ENCODE measurements around the gene PDE8B.

PDE8B gene

DNA sequence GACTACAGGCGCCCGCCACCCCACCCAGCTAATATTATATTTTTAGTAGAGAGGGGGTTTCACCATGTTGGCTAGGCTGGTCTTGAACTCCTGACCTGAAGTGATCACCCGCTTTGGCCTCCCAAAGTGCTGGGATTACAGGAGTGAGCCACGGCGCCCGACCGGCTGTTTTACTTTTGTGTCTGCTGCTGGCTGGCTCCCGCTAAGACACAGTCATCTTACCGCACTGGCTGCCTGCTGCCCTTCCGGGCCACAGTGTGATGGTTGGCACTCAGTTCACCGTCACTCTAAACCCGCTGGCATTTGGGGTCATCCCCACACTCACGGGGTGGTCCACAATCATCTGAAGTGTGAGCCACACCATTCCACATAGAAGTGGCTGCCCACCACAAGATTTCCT is 188.0 kb downstream of the PDE8B start:
- no peak for DNase-seq (ENCODE audit: low read depth)

DNA sequence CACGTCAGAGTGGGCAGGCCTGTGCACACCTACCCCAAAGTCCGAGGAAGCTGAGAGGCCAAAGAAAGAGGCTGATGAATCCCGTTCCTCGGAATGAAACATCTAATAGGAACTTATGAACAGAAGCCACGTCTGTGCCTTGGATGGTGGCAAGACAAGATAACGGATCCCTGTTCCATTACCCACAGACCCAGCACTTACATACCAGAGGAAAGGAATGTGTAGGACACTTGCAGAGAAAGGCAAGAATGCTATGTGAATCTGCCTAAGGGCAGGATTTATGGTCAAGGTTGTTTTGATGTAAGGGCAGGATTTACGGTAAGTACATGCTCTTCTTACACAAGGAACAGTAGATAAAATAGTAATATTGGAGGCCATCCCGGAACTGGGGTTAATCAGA is 188.4 kb downstream of the PDE8B start:
- no peak for DNase-seq (ENCODE audit: low read depth)

DNA sequence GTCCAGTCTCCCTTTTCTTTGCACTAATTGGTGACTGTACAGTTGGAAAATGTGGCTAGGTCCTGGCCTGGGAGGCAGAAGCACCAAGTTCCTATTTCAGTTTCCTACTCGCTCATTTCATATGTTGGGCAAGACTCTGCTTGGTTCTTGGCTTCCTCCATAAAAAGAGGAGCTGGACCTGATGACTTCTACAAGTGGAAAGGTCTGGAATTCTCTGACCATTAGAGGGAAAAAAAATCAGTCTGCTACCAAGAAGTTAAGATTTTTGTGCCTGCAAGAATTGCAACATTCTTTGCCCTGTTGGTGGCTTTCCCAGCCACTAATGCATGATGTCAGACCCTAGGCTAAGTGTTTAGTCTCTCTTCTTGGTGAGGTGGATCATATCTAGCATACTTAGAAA is 190.2 kb downstream of the PDE8B start:
- DNase-seq (ENCODE audit: low read depth), result no peak

DNA sequence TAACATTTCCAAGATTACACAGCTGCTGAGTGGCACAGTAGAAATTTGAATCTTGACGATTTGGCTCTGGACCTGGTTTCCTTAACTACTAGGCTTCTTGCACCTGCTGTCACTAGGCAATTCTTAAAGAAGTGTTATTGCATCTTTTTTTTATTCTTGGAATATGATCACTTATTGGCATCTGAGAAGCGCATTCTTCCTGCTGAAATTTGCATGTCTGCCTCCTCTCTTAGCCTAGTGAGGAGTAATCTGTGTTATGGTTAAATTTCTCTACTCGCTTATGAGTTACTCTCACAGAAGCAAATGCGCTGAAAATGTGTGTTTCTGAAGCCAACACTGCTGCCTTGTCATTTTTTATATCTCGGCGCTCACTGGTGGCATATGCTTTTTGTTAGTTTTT is 192.3 kb downstream of the PDE8B start:
- no peak for DNase-seq (ENCODE audit: low read depth)

DNA sequence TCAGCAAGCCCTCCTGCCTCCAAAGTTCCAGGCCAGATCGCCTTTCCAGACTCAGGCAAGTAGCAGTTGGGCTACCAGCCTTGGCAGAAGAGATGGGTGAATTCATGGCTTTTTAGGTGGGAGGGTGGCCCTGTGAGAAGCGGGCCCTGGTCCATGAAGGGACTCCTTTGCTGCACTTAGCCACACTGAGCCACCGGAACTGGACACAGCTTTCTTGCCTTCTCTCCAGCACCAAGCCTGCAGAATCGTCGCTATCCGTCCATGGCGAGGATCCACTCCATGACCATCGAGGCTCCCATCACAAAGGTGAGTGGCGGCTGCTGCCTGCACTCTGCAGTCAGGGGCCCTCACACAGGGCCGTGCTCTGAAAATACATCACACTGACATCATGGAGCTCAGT is 196.7 kb downstream of the PDE8B start:
- DNase-seq (ENCODE audit: low read depth), result no peak

DNA sequence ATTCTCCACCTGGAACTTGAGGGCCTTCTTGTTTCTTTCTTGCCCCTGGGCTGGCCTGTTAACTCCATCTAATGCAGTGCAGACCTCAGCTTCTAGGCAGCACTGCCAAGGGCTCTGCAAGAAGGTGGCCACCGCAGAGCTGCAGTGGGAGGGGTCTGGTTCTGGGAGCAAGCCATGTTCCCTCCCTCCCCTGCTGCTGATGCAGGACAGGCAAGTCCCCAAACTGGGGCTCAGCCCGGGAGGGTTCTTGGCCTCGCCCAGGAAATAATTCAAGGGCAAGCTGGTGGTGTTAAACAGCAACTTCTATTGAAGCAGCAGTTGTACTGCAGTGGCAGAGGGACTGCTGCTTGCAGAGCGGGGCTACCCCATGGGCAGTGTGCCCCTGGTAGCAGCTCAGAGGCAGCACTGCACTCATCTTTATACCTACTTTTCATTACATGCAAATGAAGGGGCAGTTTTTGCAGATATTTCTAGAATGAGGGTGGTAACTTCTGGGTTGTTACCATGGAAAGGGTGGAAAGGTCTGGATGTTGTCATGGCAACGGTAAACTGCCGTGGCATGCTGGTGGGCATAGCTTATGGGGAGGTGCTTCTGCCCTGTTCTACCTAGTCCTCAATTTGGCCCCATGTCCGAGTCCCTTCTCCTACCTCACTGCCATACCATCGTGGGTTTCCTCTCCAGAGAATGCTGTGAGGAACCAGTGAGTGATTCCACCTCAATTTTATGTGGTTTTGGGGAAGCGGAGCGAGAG is 199.6 kb downstream of the PDE8B start:
- no peak for DNase-seq (ENCODE audit: low read depth)

DNA sequence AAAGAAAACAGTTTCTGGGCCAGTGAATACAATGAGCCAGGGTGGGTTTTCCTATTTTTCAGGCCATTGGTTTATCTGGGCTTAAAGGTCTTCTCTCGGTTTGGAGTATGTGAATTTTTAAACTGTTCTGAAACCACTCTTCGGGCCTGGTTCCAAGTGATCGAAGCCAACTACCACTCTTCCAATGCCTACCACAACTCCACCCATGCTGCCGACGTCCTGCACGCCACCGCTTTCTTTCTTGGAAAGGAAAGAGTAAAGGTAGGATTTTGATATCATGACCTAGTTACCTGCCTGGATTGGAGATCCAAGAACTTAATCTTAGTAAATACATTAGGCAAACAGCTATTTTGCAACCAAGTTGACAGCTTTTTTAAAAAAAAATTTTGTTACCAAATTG is 202.6 kb downstream of the PDE8B start:
- no peak for DNase-seq (ENCODE audit: low read depth)

DNA sequence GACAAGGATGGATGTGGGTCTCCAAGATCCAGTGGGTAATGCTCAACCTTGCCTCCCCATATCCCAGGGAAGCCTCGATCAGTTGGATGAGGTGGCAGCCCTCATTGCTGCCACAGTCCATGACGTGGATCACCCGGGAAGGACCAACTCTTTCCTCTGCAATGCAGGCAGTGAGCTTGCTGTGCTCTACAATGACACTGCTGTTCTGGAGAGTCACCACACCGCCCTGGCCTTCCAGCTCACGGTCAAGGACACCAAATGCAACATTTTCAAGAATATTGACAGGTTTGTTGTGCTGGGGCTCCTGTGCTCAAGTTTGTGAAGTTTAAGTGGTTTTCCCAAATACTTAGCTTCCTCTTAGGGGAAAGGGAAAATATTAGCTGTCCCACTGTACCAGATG is 207.7 kb downstream of the PDE8B start:
- DNase-seq (ENCODE audit: low read depth), result no peak

DNA sequence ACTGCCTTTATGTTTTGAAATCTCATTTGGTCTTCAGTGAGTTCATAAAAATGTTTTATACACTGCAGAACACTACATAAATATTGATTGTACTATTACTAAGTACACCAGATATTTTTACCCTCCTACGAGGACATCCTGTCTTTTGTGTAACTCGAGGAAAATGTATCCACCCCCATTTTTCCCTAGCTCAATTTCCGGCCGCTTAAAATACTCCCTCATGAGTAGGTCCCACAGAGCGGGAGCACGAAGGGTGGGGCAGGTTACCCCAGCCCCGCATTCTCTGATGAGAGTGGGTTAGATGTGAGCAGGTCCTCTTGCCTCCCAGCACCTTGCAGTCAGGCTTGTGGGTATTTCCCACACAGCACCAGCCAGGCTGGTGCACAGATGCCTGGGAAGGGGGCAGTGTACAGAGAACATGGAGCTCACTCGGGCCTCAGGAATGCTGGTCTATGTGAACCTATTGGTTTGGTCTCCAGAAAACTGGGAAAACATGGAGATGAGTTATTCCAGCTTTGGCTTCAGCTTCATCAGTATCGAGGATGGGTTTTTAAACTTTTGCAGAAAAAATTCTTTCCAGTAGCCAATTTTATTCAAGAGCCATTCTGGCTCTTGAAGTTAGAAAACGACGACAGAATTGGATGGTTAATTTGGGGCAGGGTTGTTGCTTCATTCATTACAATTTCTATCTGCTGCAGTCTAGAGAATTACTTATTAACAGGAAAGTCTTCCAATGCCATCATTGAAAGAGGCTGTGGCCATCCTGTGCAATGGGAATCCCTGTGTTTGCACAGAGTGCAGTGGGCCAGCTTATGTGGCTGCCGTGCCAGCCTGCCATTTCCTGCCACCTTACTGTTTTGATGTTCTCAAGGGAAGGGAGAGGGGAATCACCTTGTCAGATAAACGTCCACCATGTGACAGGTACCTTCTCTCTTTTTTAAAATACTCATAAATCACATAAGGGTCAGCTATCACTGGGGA is 208.4 kb downstream of the PDE8B start:
- no peak for DNase-seq (ENCODE audit: low read depth)

DNA sequence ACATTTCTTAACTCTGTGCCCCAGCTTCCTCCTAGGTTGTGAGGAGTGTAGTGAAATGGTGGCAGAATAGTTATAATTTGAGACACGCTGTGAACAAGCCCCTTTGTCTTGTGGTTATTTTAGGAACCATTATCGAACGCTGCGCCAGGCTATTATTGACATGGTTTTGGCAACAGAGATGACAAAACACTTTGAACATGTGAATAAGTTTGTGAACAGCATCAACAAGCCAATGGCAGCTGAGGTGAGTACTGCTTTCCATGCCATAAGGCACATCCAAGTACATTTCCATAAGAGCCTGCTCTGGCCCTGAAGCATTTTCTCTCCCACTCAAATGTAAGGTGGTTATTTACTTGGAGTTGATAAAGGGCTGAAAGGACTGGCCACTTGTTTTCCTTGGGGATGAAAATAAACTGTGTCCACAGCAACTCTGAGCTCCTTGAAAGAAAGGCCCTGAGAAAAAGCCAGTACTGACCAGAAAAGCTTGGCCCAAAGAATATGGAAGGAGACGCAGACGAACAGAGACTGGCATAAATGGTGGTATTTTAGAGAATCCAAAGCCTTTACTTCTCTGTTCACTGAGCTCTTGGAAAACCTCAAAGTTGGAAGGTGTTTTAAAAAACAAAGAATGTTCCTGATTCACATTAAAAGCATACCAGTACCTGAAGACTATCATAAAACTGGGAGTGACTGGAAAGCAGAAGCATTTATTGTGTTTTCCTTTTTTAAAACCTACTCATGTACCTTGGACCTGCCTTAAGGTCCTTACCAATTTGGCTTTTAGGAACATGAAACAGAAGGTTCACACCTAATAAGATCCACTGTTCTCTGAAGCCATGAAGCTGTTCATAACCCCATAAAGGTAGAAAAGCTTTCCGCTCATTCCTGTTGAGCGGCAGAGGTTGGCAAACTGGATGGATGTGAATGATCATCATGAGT is 209.4 kb downstream of the PDE8B start:
- no peak for DNase-seq (ENCODE audit: low read depth)

DNA sequence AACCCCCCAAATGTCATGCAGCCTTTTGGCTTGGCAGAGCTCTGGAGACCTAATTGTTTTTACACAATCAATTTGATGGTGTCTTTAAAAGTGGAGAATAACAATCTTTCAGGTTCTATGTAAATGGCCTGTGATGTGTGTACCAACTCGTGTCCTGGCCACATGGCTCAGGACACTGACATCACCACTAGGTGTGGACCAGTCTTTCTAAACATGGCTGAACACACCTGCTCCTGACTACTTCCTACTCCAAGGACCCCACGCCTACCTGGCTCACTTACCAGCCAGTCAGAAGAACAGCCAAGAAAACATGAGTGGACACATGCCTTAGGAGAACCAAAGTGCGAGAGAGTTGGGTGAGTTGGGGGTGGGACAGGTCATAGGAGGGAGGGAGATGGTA is 210.5 kb downstream of the PDE8B start:
- no peak for DNase-seq (ENCODE audit: low read depth)

DNA sequence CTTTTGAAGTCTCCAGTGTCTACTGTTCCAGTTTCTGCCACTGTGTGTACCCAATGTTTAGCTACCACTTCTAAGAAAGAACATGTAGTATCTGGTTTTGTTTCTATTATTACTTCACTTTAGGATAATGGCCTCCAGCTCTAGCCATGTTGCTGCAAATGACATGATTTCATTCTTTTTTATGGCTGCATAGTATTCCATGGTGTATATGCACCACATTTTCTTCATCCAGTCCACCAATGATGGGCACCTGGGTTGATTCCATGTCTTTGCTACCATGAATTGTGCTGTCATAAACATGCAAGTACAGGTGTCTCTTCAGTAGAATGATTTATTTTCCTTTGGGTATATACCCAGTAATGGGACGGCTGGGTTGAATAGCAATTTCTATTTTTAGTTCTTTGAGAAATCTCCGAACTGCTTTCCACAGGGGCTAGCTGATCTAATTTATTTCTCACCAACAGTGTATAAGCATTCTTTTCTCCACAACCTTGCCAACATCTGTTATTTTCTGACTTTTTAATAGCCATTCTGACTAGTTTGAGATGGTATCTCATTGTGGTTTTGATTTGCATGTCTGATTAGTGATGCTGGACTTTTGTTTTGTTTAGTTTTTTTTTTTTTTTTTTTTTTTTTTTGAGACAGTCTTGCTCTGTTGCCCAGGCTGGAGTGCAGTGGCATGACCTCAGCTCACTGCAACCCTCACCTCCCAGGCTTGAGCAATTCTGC is 212.7 kb downstream of the PDE8B start:
- DNase-seq (ENCODE audit: low read depth), result no peak

DNA sequence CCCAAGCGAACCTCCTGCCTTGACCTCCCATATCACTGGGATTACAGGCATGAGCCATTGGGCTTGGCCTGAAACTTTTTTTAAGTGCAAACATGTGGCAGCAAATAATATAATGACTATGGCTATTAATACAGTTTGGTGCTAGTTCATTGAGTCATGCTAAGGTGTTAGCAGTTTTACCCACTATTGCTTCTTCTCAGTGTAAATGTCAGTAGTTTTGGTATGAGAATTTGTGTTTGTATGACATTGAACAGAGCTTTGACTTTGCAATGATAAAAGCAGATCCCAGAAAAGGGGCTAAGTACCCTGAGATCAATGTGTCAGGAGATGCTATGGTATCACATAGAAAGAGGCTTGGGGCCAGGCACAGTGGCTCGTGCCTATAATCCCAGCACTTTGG is 214.4 kb downstream of the PDE8B start:
- no peak for DNase-seq (ENCODE audit: low read depth)

DNA sequence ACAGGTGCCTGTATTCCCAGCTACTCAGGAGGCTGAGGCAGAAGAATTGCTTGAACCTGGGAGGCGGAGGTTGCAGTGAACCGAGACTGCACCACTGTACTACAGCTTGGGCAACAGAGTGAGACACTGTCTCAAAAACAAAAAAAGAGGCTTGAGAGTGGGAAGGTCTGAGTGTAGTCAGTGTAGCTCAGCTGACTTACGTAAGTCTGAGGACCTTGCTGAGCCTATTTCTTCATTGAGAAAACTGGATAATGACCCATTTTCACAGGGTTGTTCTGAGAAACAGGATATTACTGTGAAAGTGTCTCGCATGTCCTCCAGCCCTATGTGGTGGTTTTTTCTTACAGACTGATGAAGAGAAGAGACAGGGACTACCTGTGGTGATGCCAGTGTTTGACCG is 214.9 kb downstream of the PDE8B start:
- DNase-seq (ENCODE audit: low read depth), result no peak

DNA sequence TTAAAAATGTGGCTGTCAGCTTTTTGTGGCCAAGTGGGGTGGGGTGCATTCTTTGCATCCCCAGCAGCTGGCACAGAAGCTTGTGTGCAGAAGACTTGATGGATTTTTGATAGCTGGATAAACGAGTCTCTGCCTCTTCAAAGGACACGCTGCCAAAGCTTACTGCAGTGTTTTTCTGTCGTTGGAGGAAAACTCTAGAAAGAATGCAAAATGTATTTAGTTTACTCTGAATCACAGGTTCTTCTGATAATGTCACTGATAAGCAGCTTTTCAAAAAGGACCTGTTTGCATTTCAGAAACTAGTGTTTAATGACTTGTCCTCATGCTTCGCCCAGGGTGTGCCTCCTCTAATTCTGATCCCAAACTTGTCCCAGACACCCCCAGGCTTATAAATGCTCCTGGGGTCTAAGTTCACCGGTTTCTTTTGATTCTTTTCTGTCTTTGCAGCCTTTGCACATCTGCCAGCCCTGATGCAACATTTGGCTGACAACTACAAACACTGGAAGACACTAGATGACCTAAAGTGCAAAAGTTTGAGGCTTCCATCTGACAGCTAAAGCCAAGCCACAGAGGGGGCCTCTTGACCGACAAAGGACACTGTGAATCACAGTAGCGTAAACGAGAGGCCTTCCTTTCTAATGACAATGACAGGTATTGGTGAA is 215.6 kb downstream of the PDE8B start:
- no peak for DNase-seq (ENCODE audit: low read depth)

DNA sequence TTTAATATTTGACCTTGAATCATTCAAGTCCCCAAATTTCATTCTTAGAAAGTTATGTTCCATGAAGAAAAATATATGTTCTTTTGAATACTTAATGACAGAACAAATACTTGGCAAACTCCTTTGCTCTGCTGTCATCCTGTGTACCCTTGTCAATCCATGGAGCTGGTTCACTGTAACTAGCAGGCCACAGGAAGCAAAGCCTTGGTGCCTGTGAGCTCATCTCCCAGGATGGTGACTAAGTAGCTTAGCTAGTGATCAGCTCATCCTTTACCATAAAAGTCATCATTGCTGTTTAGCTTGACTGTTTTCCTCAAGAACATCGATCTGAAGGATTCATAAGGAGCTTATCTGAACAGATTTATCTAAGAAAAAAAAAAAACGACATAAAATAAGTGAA is 216.2 kb downstream of the PDE8B start:
- DNase-seq (ENCODE audit: low read depth), result no peak

DNA sequence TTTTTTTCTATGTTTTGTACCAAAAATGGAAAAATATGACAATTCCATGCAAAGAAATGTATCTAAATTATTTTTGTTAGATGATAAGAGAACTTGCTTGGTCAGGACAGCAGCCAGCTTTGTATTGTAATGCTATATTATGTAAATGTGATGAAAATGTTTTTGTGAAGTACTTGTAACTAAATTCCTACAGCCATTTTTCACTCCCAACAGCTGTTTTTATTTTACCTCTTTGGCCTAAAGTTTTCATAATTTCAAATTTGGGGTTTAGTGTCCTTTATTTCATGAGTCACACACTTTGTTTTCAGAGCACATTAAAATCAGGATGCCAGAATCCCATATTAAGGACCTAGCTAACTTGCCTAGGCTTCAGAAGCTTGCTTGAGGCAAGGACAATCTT is 217.5 kb downstream of the PDE8B start:
- no peak for DNase-seq (ENCODE audit: low read depth)

DNA sequence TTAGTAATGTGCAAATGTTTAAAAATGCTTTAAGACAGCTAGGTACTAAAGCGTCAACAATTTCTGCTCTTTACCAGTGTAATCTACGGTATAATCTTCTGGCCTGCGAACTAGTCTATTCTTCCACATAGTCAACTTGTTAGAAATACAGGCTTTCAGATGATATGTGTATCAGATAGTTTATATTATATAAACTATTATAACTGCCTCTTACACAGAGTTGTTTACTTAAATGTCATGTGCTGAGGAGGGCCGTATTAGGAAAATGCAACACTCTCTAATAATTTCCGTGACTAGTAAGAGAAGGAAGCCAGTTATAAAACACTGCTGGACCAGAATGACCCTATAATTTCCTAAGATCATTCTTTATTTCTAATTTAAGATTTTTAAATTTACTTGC is 218.0 kb downstream of the PDE8B start:
- DNase-seq (ENCODE audit: low read depth), result no peak

DNA sequence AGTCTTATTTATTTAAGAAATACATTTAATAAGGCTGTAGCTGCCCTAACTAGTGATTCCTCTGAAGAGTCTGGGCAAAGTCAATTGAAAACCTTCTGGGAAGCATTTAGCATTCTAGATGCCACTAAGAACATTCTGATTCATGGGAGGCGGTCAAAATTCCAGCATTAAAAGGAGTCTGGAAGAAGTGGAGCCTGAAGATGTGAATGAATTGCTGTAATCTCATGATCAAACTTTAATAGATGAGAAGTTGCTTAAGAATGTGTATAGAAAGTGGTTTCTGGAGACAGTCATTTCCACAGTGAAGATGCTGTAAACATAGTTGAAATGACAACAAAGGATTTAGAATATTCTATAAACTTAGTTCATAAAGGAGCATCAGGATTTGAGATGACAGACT is 220.2 kb downstream of the PDE8B start:
- no peak for DNase-seq (ENCODE audit: low read depth)

DNA sequence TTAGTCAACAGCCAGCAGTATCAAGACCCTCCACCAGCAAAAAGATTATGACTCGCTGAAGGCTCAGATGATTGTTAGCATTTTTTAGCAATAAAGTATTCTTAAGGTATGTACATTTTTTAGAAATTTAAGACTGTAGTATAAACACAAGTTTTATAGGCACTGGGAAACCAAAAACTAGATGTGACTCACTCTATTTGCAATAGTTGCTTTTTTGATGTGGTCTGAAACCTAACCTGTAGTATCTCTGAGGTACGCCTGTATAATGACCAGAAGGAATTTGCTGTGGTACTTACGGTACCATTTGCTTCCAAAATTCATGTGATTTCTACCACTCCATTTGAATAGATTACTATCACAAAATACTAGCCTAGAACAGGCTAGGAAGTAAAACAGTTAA is 220.8 kb downstream of the PDE8B start:
- no peak for DNase-seq (ENCODE audit: low read depth)

DNA sequence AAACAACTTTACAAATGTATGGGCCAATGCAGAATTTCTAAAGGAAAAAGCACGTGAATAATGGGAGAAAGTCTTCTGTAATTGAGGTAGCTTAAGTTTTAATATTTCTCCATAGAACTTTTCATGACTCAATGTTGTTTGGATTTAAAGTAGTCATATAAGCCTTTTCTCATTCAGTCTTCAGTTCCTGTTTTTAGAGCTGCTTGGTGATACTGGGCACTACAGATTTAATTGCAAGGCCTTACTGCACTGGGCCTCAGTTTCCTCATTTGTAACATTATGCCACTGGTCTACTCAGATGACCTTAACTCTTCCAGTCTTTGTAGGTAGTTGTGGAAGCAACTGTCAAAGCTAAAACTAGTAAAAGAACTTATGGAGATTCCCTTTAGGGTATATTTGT is 221.2 kb downstream of the PDE8B start:
- no peak for DNase-seq (ENCODE audit: low read depth)

Measured in stimulated activated CD8-positive, alpha-beta memory T cell treated with anti-CD3 and anti-CD28 coated beads, Interleukin-7, amount 100 ng/mL, for 24 hours (primary cell).